H1 (cell line): ENCODE measurements around the gene PID1. TPM values are rescaled to one million over a fixed set of nuclear protein-coding genes. Genes with fewer than 3 reads are reported as not detected.

Experiments
- EGR1 ChIP-seq: IDR thresholded peaks from 2 replicates; pipeline ENCODE4 v1.6.1; 2011; ENCODE audit warnings: low read depth, low read length, borderline replicate concordance
- KDM1A ChIP-seq: fragments of 200-600, 300-600 bp; sonication (generic); IDR thresholded peaks from 2 replicates; pipeline ENCODE4 v1.7.1; 2016; ENCODE audit warnings: mild to moderate bottlenecking, low read length, borderline replicate concordance
- MAX ChIP-seq: IDR thresholded peaks from 2 replicates; pipeline ENCODE4 v1.6.1; 2012; ENCODE audit warnings: inconsistent platforms
- SP1 ChIP-seq: IDR thresholded peaks from 2 replicates; pipeline ENCODE4 v1.6.1; 2011; ENCODE audit warnings: low read depth, low read length
- SRF ChIP-seq: IDR thresholded peaks from 2 replicates; pipeline ENCODE4 v1.6.1; 2011; ENCODE audit warnings: mild to moderate bottlenecking, low read depth, low read length, moderate library complexity
- polyA plus RNA-seq, 7 experiments: library from polyadenylated mRNA; depleted of rRNA in 3 of 7; stranded (reverse) in 5 of 7; unstranded in 2 of 7; fragments of >200 nt in 5 of 7; fragments of 200-250 nt in 2 of 7; gene quantifications; 1 replicate in 5 of 7; 2 replicates in 1 of 7; 4 replicates in 1 of 7; pipeline versions ENCODE4 v1.2.1 to v1.2.3, GENCODE V29; 2011 to 2013; ENCODE audit warnings: missing spikeins in 2 of 7, mixed read lengths in 2 of 7
- total RNA-seq: library from RNA; stranded (reverse); fragmentation: NEBNext Ultra II Directional; extraction: Animal tissue kit (Norgen Biotek cat#: 25700); gene quantifications from 2 replicates; pipeline ENCODE4 v1.2.1, GENCODE V29; 2021

Gene PID1
- total and polyA plus RNA-seq, 2 of the 8 experiments (the other 6 are each of a cell fraction or from before 2014, with no cell fraction given) = 1.5 to 3.3 TPM

- TF ChIP-seq KDM1A = no peak
- no peak for TF ChIP-seq MAX
- TF ChIP-seq SRF = no peak
- TF ChIP-seq EGR1 = no peak
- TF ChIP-seq SP1 = no peak
These were observed 171.9 kb downstream of the PID1 start (continued) for GRCh38 chr2:229099231-229099630.
